ENCODE results near the gene VTI1A. TPM values are rescaled to one million over a fixed set of nuclear protein-coding genes. Genes with fewer than 3 reads are reported as not detected.

Gene VTI1A
- total and polyA plus RNA-seq, 2 of the 13 experiments (the other 11 are each of a cell fraction or from before 2014, with no cell fraction given), result 11.7 to 32.7 TPM

DNA sequence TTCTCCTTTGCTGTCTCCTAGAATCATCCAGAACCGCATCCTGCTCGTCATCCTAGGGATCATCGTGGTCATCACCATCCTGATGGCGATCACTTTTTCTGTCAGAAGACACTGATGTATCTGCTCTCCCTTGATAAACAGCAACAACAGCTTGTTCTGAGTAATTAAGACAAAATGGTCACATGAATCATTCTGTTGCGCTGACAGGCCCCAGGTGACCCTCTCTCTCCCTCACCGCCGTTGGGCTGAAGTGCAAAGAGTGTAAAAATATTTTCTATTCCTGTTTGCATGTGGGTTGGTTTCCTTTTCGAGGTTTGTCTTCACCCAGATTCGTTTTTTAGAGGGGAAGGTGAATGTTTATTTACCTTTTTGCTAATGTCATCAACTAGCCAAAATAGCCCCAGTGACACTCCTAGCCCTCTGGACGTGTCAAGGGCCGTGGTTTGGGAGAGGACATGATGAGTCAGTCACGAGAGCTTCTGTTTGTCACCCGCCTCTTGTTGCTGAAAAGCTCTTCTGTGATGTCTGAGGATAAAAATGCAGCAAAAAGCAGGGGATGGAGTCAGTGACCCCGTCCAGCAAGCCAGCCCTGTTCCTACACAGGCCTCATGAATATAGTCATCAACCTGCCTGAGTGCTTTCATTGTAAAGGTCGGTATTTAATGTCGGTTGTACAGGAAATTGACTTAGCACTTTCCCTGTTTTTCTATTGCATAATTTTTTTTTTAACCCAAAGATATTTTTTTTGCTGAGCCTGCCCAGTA is 368.4 kb downstream of the VTI1A start (continued):
- TF ChIP-seq, protein P1, sequence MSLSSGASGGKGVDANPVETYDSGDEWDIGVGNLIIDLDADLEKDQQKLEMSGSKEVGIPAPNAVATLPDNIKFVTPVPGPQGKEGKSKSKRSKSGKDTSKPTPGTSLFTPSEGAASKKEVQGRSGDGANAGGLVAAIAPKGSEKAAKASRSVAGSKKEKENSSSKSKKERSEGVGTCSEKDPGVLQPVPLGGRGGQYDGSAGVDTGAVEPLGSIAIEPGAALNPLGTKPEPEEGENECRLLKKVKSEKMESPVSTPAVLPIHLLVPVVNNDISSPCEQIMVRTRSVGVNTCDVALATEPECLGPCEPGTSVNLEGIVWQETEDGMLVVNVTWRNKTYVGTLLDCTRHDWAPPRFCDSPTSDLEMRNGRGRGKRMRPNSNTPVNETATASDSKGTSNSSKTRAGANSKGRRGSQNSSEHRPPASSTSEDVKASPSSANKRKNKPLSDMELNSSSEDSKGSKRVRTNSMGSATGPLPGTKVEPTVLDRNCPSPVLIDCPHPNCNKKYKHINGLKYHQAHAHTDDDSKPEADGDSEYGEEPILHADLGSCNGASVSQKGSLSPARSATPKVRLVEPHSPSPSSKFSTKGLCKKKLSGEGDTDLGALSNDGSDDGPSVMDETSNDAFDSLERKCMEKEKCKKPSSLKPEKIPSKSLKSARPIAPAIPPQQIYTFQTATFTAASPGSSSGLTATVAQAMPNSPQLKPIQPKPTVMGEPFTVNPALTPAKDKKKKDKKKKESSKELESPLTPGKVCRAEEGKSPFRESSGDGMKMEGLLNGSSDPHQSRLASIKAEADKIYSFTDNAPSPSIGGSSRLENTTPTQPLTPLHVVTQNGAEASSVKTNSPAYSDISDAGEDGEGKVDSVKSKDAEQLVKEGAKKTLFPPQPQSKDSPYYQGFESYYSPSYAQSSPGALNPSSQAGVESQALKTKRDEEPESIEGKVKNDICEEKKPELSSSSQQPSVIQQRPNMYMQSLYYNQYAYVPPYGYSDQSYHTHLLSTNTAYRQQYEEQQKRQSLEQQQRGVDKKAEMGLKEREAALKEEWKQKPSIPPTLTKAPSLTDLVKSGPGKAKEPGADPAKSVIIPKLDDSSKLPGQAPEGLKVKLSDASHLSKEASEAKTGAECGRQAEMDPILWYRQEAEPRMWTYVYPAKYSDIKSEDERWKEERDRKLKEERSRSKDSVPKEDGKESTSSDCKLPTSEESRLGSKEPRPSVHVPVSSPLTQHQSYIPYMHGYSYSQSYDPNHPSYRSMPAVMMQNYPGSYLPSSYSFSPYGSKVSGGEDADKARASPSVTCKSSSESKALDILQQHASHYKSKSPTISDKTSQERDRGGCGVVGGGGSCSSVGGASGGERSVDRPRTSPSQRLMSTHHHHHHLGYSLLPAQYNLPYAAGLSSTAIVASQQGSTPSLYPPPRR (CRISPR knock-in tag; IDR thresholded peaks at IDR 0.05; ENCODE audit: borderline replicate concordance), result peak; percentile 42; the same call in 1 of the 2 replicates
- TF ChIP-seq ZNF768 (CRISPR knock-in tag; IDR thresholded peaks at IDR 0.05) (no peak), FOXO1 (CRISPR knock-in tag; IDR thresholded peaks at IDR 0.05) (no peak; the same call in 1 of the 2 replicates), RXRB (CRISPR knock-in tag; IDR thresholded peaks at IDR 0.05; ENCODE audit: borderline replicate concordance) (peak; percentile 39), ZNF296 (CRISPR knock-in tag; conservative IDR thresholded peaks at IDR 0.05) (no peak), HMG20A (CRISPR knock-in tag; IDR thresholded peaks at IDR 0.05; ENCODE audit: borderline replicate concordance) (peak; percentile 50; the same call in 1 of the 2 replicates), ZNF891 (CRISPR knock-in tag; IDR thresholded peaks at IDR 0.05) (no peak), LCORL (IDR thresholded peaks at IDR 0.05) (no peak), LCORL (CRISPR knock-in tag; IDR thresholded peaks at IDR 0.05) (peak; percentile 62; the same call in 1 of the 2 replicates), PAX8 (CRISPR knock-in tag; IDR thresholded peaks at IDR 0.05; ENCODE audit: borderline replicate concordance) (no peak), GATAD2A (CRISPR knock-in tag; IDR thresholded peaks at IDR 0.05) (peak; percentile 17; the same call in 1 of the 2 replicates), NR2F6 (IDR thresholded peaks at IDR 0.05) (peak; percentile 38; the same call in 1 of the 2 replicates), NR2F6 (CRISPR knock-in tag; IDR thresholded peaks at IDR 0.05) (no peak), MYNN (CRISPR knock-in tag; IDR thresholded peaks at IDR 0.05; ENCODE audit: low read depth) (no peak), JUN (CRISPR knock-in tag; IDR thresholded peaks at IDR 0.05) (0 out of 2 replicates have a peak, but pooled peaks have one; percentile 32), MED1 (CRISPR knock-in tag; IDR thresholded peaks at IDR 0.05) (peak; percentile 55)
- TF ChIP-seq, protein P2, sequence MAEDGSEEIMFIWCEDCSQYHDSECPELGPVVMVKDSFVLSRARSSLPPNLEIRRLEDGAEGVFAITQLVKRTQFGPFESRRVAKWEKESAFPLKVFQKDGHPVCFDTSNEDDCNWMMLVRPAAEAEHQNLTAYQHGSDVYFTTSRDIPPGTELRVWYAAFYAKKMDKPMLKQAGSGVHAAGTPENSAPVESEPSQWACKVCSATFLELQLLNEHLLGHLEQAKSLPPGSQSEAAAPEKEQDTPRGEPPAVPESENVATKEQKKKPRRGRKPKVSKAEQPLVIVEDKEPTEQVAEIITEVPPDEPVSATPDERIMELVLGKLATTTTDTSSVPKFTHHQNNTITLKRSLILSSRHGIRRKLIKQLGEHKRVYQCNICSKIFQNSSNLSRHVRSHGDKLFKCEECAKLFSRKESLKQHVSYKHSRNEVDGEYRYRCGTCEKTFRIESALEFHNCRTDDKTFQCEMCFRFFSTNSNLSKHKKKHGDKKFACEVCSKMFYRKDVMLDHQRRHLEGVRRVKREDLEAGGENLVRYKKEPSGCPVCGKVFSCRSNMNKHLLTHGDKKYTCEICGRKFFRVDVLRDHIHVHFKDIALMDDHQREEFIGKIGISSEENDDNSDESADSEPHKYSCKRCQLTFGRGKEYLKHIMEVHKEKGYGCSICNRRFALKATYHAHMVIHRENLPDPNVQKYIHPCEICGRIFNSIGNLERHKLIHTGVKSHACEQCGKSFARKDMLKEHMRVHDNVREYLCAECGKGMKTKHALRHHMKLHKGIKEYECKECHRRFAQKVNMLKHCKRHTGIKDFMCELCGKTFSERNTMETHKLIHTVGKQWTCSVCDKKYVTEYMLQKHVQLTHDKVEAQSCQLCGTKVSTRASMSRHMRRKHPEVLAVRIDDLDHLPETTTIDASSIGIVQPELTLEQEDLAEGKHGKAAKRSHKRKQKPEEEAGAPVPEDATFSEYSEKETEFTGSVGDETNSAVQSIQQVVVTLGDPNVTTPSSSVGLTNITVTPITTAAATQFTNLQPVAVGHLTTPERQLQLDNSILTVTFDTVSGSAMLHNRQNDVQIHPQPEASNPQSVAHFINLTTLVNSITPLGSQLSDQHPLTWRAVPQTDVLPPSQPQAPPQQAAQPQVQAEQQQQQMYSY (CRISPR knock-in tag; IDR thresholded peaks at IDR 0.05), result 0 out of 2 replicates have a peak, but pooled peaks have one; percentile 44
- TF ChIP-seq, protein P3, sequence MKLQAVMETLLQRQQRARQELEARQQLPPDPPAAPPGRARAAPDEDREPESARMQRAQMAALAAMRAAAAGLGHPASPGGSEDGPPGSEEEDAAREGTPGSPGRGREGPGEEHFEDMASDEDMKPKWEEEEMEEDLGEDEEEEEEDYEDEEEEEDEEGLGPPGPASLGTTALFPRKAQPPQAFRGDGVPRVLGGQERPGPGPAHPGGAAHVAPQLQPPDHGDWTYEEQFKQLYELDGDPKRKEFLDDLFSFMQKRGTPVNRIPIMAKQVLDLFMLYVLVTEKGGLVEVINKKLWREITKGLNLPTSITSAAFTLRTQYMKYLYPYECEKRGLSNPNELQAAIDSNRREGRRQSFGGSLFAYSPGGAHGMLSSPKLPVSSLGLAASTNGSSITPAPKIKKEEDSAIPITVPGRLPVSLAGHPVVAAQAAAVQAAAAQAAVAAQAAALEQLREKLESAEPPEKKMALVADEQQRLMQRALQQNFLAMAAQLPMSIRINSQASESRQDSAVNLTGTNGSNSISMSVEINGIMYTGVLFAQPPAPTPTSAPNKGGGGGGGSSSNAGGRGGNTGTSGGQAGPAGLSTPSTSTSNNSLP (IDR thresholded peaks at IDR 0.05; ENCODE audit: low read depth, low read length), result peak; percentile 32; the same call in 1 of the 2 replicates

Data from HepG2 (cell line).